DOHH2 (cell line): Measurements from ENCODE around the gene TXNRD2.

Experiments
- H3F3A ChIP-seq: fragments of 200-600 bp; sonication (generic), shearing (Covaris generic); 2 replicates; pipeline ENCODE4 v1.6.0; 2016; ENCODE audit warnings: antibody characterized with exemption, mild to moderate bottlenecking; ENCODE audit not compliant: control insufficient read depth, insufficient read depth
- H3K27ac ChIP-seq: fragments of 200-600 bp; sonication (generic); 2 replicates; pipeline ENCODE4 v1.5.1; 2014; ENCODE audit warnings: low read depth, mild to moderate bottlenecking, low read length, moderate library complexity
- H3K27me3 ChIP-seq: fragments of 200-600 bp; sonication (generic); 2 replicates; pipeline ENCODE4 v1.6.1; 2014; ENCODE audit warnings: mild to moderate bottlenecking, low read length, mixed read lengths; ENCODE audit not compliant: control insufficient read depth
- H3K36me3 ChIP-seq: fragments of 200-600 bp; sonication (generic); 2 replicates; pipeline ENCODE4 v1.6.1; 2014; ENCODE audit warnings: mild to moderate bottlenecking, low read length, moderate library complexity, mixed read lengths; ENCODE audit not compliant: control insufficient read depth
- H3K4me1 ChIP-seq: fragments of 200-600 bp; sonication (generic); 2 replicates; pipeline ENCODE4 v1.6.1; 2014; ENCODE audit warnings: mild to moderate bottlenecking, low read length, mixed read lengths; ENCODE audit not compliant: control insufficient read depth
- H3K4me2 ChIP-seq: fragments of 200-600 bp; sonication (generic); 2 replicates; pipeline ENCODE4 v1.6.0; 2014; ENCODE audit warnings: mild to moderate bottlenecking, low read length, moderate library complexity
- H3K4me3 ChIP-seq: fragments of 200-600 bp; sonication (generic); 2 replicates; pipeline ENCODE4 v1.5.1; 2014; ENCODE audit warnings: mild to moderate bottlenecking, low read length, mixed read lengths
- H3K79me2 ChIP-seq: fragments of 200-600 bp; sonication (generic); 2 replicates; pipeline ENCODE4 v1.6.1; 2014; ENCODE audit warnings: mild to moderate bottlenecking, low read length, mixed read lengths; ENCODE audit not compliant: control insufficient read depth
- H3K9me2 ChIP-seq: fragments of 200-600 bp; sonication (generic); replicated peaks from 2 replicates; pipeline ENCODE4 v1.6.1; 2014; ENCODE audit warnings: mild to moderate bottlenecking, low read length, mixed read lengths; ENCODE audit not compliant: control insufficient read depth
- H3K9me3 ChIP-seq: fragments of 200-600 bp; sonication (generic); 2 replicates; pipeline ENCODE4 v1.6.1; 2014; ENCODE audit warnings: antibody characterized with exemption, low read length, mixed read lengths; ENCODE audit not compliant: control insufficient read depth, insufficient read depth
- H4K20me1 ChIP-seq: fragments of 200-600 bp; sonication (generic); 2 replicates; pipeline ENCODE4 v1.6.0; 2014; ENCODE audit warnings: low read depth, mild to moderate bottlenecking, antibody characterized with exemption, low read length, moderate library complexity; ENCODE audit not compliant: control insufficient read depth, insufficient read depth
- CTCF ChIP-seq: fragments of 200-600 bp; sonication (generic); IDR thresholded peaks from one replicate; pipeline ENCODE4 v1.5.1; 2014; ENCODE audit warnings: antibody characterized with exemption, mild to moderate bottlenecking, low read depth, low read length; ENCODE audit not compliant: poor library complexity, severe bottlenecking
- EZH2phosphoT487 ChIP-seq: fragments of 200-600 bp; sonication (generic); IDR thresholded peaks from 2 replicates; pipeline ENCODE4 v1.6.1; 2017; ENCODE audit warnings: borderline replicate concordance, mild to moderate bottlenecking, antibody characterized with exemption, low read length, moderate library complexity, mixed read lengths

TXNRD2 gene

GRCh38 chr22:19990188-19990587 is 48.6 kb upstream of the TXNRD2 start:
- Histone ChIP-seq H3F3A (no peaks in the 10 kb centered on the region), H3K9me2 (no peaks in the 10 kb centered on the region), H3K79me2 (no peaks in the 10 kb centered on the region), H3K27ac (no peak overlapping the region), H4K20me1 (no peaks in the 10 kb centered on the region), H3K9me3 (no peaks in the 10 kb centered on the region), H3K4me1 (peaks cover 11% of the 10 kb centered on the region), H3K4me2 (no peak overlapping the region), H3K4me3 (no peak overlapping the region), H3K27me3 (no peaks in the 10 kb centered on the region; the same call in 1 of the 2 replicates), H3K36me3 (no peaks in the 10 kb centered on the region)
- TF ChIP-seq CTCF (no peak), EZH2phosphoT487 (no peak)

GRCh38 chr22:19989725-19990067 is 48.1 kb upstream of the TXNRD2 start:
- Histone ChIP-seq H3K36me3 (no peaks in the 10 kb centered on the region), H3K4me3 (no peak overlapping the region), H3K79me2 (no peaks in the 10 kb centered on the region), H3K27ac (no peak overlapping the region), H3K27me3 (no peaks in the 10 kb centered on the region; the same call in 1 of the 2 replicates), H3K9me3 (no peaks in the 10 kb centered on the region), H3F3A (no peaks in the 10 kb centered on the region), H4K20me1 (no peaks in the 10 kb centered on the region), H3K4me2 (no peak overlapping the region), H3K4me1 (peaks cover 11% of the 10 kb centered on the region), H3K9me2 (no peaks in the 10 kb centered on the region)
- TF ChIP-seq EZH2phosphoT487: no peak

GRCh38 chr22:19988965-19989724 is 47.5 kb upstream of the TXNRD2 start:
- Histone ChIP-seq H3K9me2 (no peaks in the 10 kb centered on the region), H3F3A (no peaks in the 10 kb centered on the region), H3K4me2 (no peak overlapping the region), H3K36me3 (no peaks in the 10 kb centered on the region), H3K4me3 (no peak overlapping the region), H3K27me3 (no peaks in the 10 kb centered on the region; the same call in 1 of the 2 replicates), H3K4me1 (peaks cover 11% of the 10 kb centered on the region), H4K20me1 (no peaks in the 10 kb centered on the region), H3K9me3 (no peaks in the 10 kb centered on the region), H3K27ac (no peak overlapping the region), H3K79me2 (no peaks in the 10 kb centered on the region)
- no peak for TF ChIP-seq CTCF
- TF ChIP-seq EZH2phosphoT487: no peak

GRCh38 chr22:19988331-19988808 is 46.8 kb upstream of the TXNRD2 start:
- H3K27me3 ChIP-seq: no peaks in the 10 kb centered on the region; the same call in 1 of the 2 replicates
- no peaks in the 10 kb centered on the region for H3K9me2 ChIP-seq
- no peak overlapping the region for H3K4me3 ChIP-seq
- H3K79me2 ChIP-seq: no peaks in the 10 kb centered on the region
- H3K36me3 ChIP-seq: no peaks in the 10 kb centered on the region
- no peak overlapping the region for H3K4me2 ChIP-seq
- no peak overlapping the region for H3K27ac ChIP-seq
- H4K20me1 ChIP-seq: no peaks in the 10 kb centered on the region
- no peaks in the 10 kb centered on the region for H3F3A ChIP-seq
- H3K4me1 ChIP-seq: peaks cover 11% of the 10 kb centered on the region
- TF ChIP-seq EZH2phosphoT487 (no peak), CTCF (no peak)
- H3K9me3 ChIP-seq: no peaks in the 10 kb centered on the region
